ENCODE measurements around the gene EFHC1.

DNA sequence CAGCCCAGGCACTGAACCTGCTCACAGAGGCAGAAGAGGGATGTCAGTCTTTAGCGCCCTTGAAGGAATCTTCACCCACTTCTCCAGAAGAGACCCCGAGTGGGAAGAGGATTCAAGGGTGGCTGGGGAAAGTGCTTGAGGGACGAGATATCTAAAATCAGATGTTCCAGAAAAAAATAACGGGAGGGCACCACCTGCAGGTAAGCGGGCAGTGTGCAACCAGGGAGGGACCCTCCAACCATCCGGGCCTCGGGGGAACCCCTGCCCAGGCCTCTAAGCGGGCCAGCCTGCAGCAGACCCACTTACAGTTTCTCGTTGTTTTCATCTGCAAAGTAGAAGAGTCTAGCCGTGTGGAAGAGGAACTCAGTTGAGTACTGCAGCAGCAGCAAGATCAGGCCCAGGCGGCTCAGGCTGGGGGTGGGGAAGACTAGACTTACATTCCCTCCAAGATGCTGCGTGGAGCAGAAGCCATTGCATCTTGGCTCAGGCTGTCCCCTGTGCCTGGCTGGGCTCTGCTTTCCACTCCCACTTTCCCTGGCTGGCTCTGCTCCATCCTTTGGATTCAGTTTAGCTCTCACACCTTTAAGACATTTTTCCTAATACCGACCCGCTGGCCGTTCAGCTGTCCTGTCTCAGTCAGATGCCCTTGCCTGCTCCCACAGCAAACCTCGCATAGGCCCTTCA is 85.7 kb downstream of the EFHC1 start:
- TF ChIP-seq, protein P1, sequence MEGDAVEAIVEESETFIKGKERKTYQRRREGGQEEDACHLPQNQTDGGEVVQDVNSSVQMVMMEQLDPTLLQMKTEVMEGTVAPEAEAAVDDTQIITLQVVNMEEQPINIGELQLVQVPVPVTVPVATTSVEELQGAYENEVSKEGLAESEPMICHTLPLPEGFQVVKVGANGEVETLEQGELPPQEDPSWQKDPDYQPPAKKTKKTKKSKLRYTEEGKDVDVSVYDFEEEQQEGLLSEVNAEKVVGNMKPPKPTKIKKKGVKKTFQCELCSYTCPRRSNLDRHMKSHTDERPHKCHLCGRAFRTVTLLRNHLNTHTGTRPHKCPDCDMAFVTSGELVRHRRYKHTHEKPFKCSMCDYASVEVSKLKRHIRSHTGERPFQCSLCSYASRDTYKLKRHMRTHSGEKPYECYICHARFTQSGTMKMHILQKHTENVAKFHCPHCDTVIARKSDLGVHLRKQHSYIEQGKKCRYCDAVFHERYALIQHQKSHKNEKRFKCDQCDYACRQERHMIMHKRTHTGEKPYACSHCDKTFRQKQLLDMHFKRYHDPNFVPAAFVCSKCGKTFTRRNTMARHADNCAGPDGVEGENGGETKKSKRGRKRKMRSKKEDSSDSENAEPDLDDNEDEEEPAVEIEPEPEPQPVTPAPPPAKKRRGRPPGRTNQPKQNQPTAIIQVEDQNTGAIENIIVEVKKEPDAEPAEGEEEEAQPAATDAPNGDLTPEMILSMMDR (conservative IDR thresholded peaks at IDR 0.05; ENCODE audit: low read depth in 2 of 2) = peak; percentile 47 to 51
- no peak for TF ChIP-seq EZH2 (IDR thresholded peaks at IDR 0.05; ENCODE audit: low read depth, unreplicated experiment)
- TF ChIP-seq, protein P2, sequence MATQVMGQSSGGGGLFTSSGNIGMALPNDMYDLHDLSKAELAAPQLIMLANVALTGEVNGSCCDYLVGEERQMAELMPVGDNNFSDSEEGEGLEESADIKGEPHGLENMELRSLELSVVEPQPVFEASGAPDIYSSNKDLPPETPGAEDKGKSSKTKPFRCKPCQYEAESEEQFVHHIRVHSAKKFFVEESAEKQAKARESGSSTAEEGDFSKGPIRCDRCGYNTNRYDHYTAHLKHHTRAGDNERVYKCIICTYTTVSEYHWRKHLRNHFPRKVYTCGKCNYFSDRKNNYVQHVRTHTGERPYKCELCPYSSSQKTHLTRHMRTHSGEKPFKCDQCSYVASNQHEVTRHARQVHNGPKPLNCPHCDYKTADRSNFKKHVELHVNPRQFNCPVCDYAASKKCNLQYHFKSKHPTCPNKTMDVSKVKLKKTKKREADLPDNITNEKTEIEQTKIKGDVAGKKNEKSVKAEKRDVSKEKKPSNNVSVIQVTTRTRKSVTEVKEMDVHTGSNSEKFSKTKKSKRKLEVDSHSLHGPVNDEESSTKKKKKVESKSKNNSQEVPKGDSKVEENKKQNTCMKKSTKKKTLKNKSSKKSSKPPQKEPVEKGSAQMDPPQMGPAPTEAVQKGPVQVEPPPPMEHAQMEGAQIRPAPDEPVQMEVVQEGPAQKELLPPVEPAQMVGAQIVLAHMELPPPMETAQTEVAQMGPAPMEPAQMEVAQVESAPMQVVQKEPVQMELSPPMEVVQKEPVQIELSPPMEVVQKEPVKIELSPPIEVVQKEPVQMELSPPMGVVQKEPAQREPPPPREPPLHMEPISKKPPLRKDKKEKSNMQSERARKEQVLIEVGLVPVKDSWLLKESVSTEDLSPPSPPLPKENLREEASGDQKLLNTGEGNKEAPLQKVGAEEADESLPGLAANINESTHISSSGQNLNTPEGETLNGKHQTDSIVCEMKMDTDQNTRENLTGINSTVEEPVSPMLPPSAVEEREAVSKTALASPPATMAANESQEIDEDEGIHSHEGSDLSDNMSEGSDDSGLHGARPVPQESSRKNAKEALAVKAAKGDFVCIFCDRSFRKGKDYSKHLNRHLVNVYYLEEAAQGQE (IDR thresholded peaks at IDR 0.05; ENCODE audit: unreplicated experiment) = no peak
- TF ChIP-seq POLR2AphosphoS5 (IDR thresholded peaks at IDR 0.05; ENCODE audit: low read depth) = no peak
- no peak for TF ChIP-seq JUNB (IDR thresholded peaks at IDR 0.05; ENCODE audit: unreplicated experiment)
- no peak for TF ChIP-seq EZH2phosphoT487 (IDR thresholded peaks at IDR 0.05; ENCODE audit: unreplicated experiment)
- no peak for TF ChIP-seq CREB1 (CRISPR knock-in tag; IDR thresholded peaks at IDR 0.05; ENCODE audit: low read depth)
- no peak for TF ChIP-seq ZNF114 (CRISPR knock-in tag; IDR thresholded peaks at IDR 0.05)
- TF ChIP-seq, protein P3, sequence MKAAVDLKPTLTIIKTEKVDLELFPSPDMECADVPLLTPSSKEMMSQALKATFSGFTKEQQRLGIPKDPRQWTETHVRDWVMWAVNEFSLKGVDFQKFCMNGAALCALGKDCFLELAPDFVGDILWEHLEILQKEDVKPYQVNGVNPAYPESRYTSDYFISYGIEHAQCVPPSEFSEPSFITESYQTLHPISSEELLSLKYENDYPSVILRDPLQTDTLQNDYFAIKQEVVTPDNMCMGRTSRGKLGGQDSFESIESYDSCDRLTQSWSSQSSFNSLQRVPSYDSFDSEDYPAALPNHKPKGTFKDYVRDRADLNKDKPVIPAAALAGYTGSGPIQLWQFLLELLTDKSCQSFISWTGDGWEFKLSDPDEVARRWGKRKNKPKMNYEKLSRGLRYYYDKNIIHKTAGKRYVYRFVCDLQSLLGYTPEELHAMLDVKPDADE (IDR thresholded peaks at IDR 0.05) = no peak

Data from GM23338 (cell line).